Activated CD8-positive, alpha-beta memory T cell treated with anti-CD3 and anti-CD28 coated beads, Interleukin-2, amount 10 ng/mL, durations not matched to agents 7 days and 5 days (primary cell): ENCODE results near the gene BZW1. TPM values are rescaled to one million over a fixed set of nuclear protein-coding genes. Genes with fewer than 3 reads are reported as not detected.

Experiments used
- ATAC-seq: fragments of 150-1000 bp; cut with Tn5 transposase; one replicate; pipeline ENCODE4 v1.10.0; 2021; ENCODE audit warnings: moderate library complexity
- CTCF ChIA-PET: fragments of 350-600 bp; sonication (Branson Sonifier 250); formaldehyde crosslinking; loops from one replicate; lab custom pipeline; 2021; ENCODE audit warnings: antibody characterized with exemption; lab: Charles Lee
- DNase-seq: peaks from one replicate; pipeline ENCODE4 v3.0.0-alpha.2; 2020
- H3K27ac Mint-ChIP-seq: one replicate; pipeline ENCODE4 v1.8.0; 2021; ENCODE audit warnings: mild to moderate bottlenecking, mixed read lengths
- H3K27me3 Mint-ChIP-seq: one replicate; pipeline ENCODE4 v1.8.0; 2021; ENCODE audit warnings: mixed read lengths
- H3K36me3 Mint-ChIP-seq: one replicate; pipeline ENCODE4 v1.8.0; 2021; ENCODE audit warnings: mild to moderate bottlenecking, mixed read lengths
- H3K4me1 Mint-ChIP-seq: one replicate; pipeline ENCODE4 v1.8.0; 2021; ENCODE audit warnings: mixed read lengths
- H3K4me3 Mint-ChIP-seq: one replicate; pipeline ENCODE4 v1.8.0; 2021; ENCODE audit warnings: mild to moderate bottlenecking, moderate library complexity, mixed read lengths
- H3K9me3 Mint-ChIP-seq: one replicate; pipeline ENCODE4 v1.8.0; 2022; ENCODE audit warnings: low read depth, mixed read lengths
- total RNA-seq, 2 experiments: library from RNA; stranded (reverse); gene quantifications; one replicate each; pipeline ENCODE4 v1.2.3, GENCODE V29; 2021

The BZW1 gene
- total RNA-seq, 2 experiments from 2014 or later, result 222 to 306 TPM

GRCh38 chr2:200779214-200779613, 32.5 kb upstream of the BZW1 start:
- H3K27me3 Mint-ChIP-seq, result no peaks in the 10 kb centered on the region
- no peaks in the 10 kb centered on the region for H3K36me3 Mint-ChIP-seq
- no peaks in the 10 kb centered on the region for H3K4me1 Mint-ChIP-seq
- H3K27ac Mint-ChIP-seq, result no peak overlapping the region
- no peak overlapping the region for H3K4me3 Mint-ChIP-seq
- DNase-seq (no peak), ATAC-seq (no peak)
- CTCF ChIA-PET, result no interaction called here
- no peaks in the 10 kb centered on the region for H3K9me3 Mint-ChIP-seq

DNA sequence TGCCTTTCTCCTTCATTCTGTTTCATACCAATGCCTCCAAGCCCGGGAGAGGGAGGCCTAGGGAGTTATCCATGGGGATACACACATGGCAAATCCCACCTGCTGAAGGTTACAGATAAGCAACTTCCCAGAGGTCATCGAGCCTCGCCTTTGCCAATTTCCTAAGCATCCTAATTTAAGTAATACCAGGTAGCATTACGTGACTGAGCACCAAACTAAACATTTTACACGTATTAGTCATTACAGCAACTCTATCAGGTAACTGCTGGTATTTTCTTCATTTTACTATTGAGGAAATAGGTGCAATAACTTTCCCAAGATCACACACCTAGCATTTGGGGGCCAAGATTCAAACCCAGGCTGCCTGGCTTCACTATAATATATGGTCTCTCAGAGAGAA, 30.1 kb upstream of the BZW1 start:
- ATAC-seq, result no peak
- Mint-ChIP-seq H3K4me3 (no peak overlapping the region), H3K36me3 (no peaks in the 10 kb centered on the region), H3K27ac (no peak overlapping the region), H3K4me1 (no peaks in the 10 kb centered on the region), H3K9me3 (no peaks in the 10 kb centered on the region), H3K27me3 (no peaks in the 10 kb centered on the region)
- DNase-seq, result no peak
- CTCF ChIA-PET, result no interaction called here

- no peak for ATAC-seq
- Mint-ChIP-seq H3K4me1 (peaks cover 3% of the 10 kb centered on the region), H3K9me3 (no peaks in the 10 kb centered on the region), H3K36me3 (no peaks in the 10 kb centered on the region), H3K4me3 (no peak overlapping the region), H3K27ac (no peak overlapping the region), H3K27me3 (no peaks in the 10 kb centered on the region)
- no peak for DNase-seq
- CTCF ChIA-PET, result no interaction called here
These were observed 29.5 kb upstream of the BZW1 start for GRCh38 chr2:200782251-200782650.

- no peaks in the 10 kb centered on the region for H3K36me3 Mint-ChIP-seq
- H3K4me3 Mint-ChIP-seq, result no peak overlapping the region
- H3K27me3 Mint-ChIP-seq, result peaks cover 2% of the 10 kb centered on the region
- no peak overlapping the region for H3K27ac Mint-ChIP-seq
- DNase-seq (no peak), ATAC-seq (no peak)
- peaks cover 9% of the 10 kb centered on the region for H3K4me1 Mint-ChIP-seq
- CTCF ChIA-PET, result no interaction called here
- no peaks in the 10 kb centered on the region for H3K9me3 Mint-ChIP-seq
These were observed 27.5 kb upstream of the BZW1 start for GRCh38 chr2:200784215-200784614.

GRCh38 chr2:200786423-200786822, 25.3 kb upstream of the BZW1 start:
- DNase-seq (no peak), ATAC-seq (no peak)
- Mint-ChIP-seq H3K9me3 (no peaks in the 10 kb centered on the region), H3K4me1 (peaks cover 9% of the 10 kb centered on the region), H3K27me3 (peaks cover 10% of the 10 kb centered on the region), H3K36me3 (no peaks in the 10 kb centered on the region), H3K27ac (no peak overlapping the region), H3K4me3 (no peak overlapping the region)
- CTCF ChIA-PET, result no interaction called here

DNA sequence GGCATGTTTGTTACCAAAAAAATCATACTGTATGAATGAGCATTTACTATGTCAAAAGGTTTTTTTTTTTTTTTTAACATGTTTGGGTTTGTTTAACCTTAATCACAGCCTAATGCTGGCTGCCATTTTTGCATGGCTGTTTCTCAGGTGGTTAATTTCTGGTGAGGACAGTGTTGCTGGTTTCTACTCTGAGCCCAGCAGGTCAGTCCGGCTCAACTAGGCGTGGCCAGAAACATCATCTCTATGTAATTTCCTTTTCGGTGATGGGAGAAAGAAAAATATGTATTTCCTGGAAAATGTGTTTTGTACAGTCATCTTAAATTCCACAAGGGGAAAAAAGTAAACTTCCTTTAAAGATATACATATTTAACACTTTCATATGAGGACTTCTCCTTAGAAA, 24.9 kb upstream of the BZW1 start:
- H3K36me3 Mint-ChIP-seq, result no peaks in the 10 kb centered on the region
- ATAC-seq, result no peak
- H3K4me3 Mint-ChIP-seq, result no peak overlapping the region
- H3K27ac Mint-ChIP-seq, result no peak overlapping the region
- H3K27me3 Mint-ChIP-seq, result peaks cover 11% of the 10 kb centered on the region
- peaks cover 9% of the 10 kb centered on the region for H3K4me1 Mint-ChIP-seq
- CTCF ChIA-PET, result no interaction called here
- no peaks in the 10 kb centered on the region for H3K9me3 Mint-ChIP-seq
- DNase-seq, result no peak

DNA sequence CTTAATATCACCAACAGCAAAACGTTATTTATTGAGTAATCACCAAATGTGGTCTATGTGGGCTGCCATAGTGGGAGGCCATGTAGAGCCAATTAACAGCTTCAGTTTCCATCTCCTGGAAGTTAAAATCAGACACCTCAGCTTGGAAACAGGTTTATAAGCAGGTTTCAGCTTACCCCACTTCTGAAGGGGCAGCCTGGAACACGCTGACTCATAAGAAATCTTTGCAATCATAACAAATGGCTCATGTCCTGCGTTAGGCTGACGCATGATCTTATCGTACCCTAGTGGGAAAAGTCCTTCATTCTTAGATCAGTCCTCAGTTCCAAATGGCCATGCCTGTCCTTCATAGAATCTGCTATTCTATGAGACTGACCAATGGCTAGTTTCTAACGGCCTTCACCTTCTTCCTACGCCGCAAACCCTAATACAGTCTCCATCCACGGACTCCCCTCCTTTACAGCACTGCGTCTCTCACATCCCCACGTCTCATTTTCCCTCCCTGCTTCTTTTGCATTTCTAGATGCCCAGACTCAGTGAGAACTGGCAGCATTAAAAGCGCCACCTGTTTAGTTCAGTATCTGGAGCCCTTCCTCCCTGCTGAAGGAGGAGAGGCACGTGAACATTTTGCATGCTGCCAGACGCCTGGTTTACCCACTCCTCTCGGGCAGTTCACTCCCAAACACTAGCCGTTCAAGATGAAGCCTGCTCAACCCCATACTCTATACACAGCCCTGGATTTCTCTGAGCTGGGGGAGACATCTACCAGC, 24.2 kb upstream of the BZW1 start:
- DNase-seq (no peak), ATAC-seq (no peak)
- Mint-ChIP-seq H3K4me3 (no peak overlapping the region), H3K36me3 (no peaks in the 10 kb centered on the region), H3K4me1 (peaks cover 9% of the 10 kb centered on the region), H3K27ac (no peak overlapping the region), H3K9me3 (no peaks in the 10 kb centered on the region), H3K27me3 (peaks cover 13% of the 10 kb centered on the region)
- CTCF ChIA-PET, result no interaction called here

DNA sequence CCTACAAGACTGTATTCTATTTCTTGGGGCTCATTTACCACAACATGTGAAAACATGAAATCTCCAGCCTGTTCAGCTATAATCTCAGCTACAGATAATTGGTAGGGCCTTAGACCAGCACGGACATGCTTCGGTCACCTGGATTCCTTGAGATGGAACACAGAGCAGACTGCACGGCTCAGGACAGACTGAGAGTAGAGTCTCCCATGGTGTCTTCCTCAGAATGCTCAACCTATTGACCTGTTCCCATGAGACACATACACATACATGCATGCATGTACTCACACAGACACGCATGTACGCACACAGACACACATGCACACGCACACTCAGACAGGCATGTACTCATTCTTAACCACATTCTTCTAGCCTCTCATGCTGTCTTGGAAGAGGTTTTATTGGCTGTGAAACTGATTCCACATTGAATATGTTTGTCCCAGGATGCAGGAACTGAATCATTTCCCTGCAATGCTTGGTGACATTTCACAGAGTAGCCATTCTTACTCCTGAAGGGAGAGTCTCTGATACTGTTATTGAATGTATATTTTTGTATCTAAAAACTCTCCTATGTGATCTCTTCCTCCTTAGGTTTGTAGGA, 23.5 kb upstream of the BZW1 start:
- peaks cover 9% of the 10 kb centered on the region for H3K4me1 Mint-ChIP-seq
- no peak overlapping the region for H3K4me3 Mint-ChIP-seq
- DNase-seq (no peak), ATAC-seq (no peak)
- CTCF ChIA-PET, result no interaction called here
- no peak overlapping the region for H3K27ac Mint-ChIP-seq
- peaks cover 13% of the 10 kb centered on the region for H3K27me3 Mint-ChIP-seq
- H3K36me3 Mint-ChIP-seq, result peaks cover 1% of the 10 kb centered on the region
- no peaks in the 10 kb centered on the region for H3K9me3 Mint-ChIP-seq

- Mint-ChIP-seq H3K36me3 (peaks cover 1% of the 10 kb centered on the region), H3K4me3 (no peak overlapping the region)
- CTCF ChIA-PET, result interaction anchor here (0.6 kb wide), 1 partner anchor 44 kb away, joined by 3 read pairs; no protein-coding TSS in a partner anchor
These were observed 21.5 kb upstream of the BZW1 start for GRCh38 chr2:200790185-200790584.

GRCh38 chr2:200791905-200792304, 19.8 kb upstream of the BZW1 start:
- H3K4me1 Mint-ChIP-seq, result peaks cover 8% of the 10 kb centered on the region
- peaks cover 15% of the 10 kb centered on the region for H3K27me3 Mint-ChIP-seq
- H3K27ac Mint-ChIP-seq, result no peak overlapping the region
- DNase-seq (no peak), ATAC-seq (no peak)
- CTCF ChIA-PET, result no interaction called here
- H3K36me3 Mint-ChIP-seq, result peaks cover 1% of the 10 kb centered on the region
- H3K4me3 Mint-ChIP-seq, result no peak overlapping the region
- no peaks in the 10 kb centered on the region for H3K9me3 Mint-ChIP-seq

More at GRCh38 chr2:200790185-200790584, 21.5 kb upstream of the BZW1 start:
- Mint-ChIP-seq H3K27ac (no peak overlapping the region), H3K4me1 (peaks cover 9% of the 10 kb centered on the region), H3K27me3 (peaks cover 15% of the 10 kb centered on the region), H3K9me3 (no peaks in the 10 kb centered on the region)
- ATAC-seq (no peak), DNase-seq (no peak)

- DNase-seq (no peak), ATAC-seq (no peak)
- H3K36me3 Mint-ChIP-seq, result peaks cover 1% of the 10 kb centered on the region
- CTCF ChIA-PET, result no interaction called here
- peaks cover 12% of the 10 kb centered on the region for H3K27me3 Mint-ChIP-seq
- no peaks in the 10 kb centered on the region for H3K9me3 Mint-ChIP-seq
- peaks cover 4% of the 10 kb centered on the region for H3K4me1 Mint-ChIP-seq
- H3K27ac Mint-ChIP-seq, result no peak overlapping the region
- no peak overlapping the region for H3K4me3 Mint-ChIP-seq
These were observed 17.6 kb upstream of the BZW1 start for GRCh38 chr2:200794143-200794542.

- no peak for DNase-seq
- H3K4me1 Mint-ChIP-seq, result peaks cover 4% of the 10 kb centered on the region
- CTCF ChIA-PET, result no interaction called here
- ATAC-seq, result no peak
- H3K27ac Mint-ChIP-seq, result no peak overlapping the region
- peaks cover 12% of the 10 kb centered on the region for H3K27me3 Mint-ChIP-seq
- no peak overlapping the region for H3K4me3 Mint-ChIP-seq
- H3K36me3 Mint-ChIP-seq, result peaks cover 1% of the 10 kb centered on the region
- no peaks in the 10 kb centered on the region for H3K9me3 Mint-ChIP-seq
These were observed 16.7 kb upstream of the BZW1 start for GRCh38 chr2:200795028-200795440.

- H3K4me3 Mint-ChIP-seq, result no peak overlapping the region
- H3K27ac Mint-ChIP-seq, result no peak overlapping the region
- no peak for ATAC-seq
- no peak for DNase-seq
- peaks cover 5% of the 10 kb centered on the region for H3K27me3 Mint-ChIP-seq
- CTCF ChIA-PET, result no interaction called here
- peaks cover 3% of the 10 kb centered on the region for H3K36me3 Mint-ChIP-seq
- peaks cover 6% of the 10 kb centered on the region for H3K4me1 Mint-ChIP-seq
- H3K9me3 Mint-ChIP-seq, result peaks cover 1% of the 10 kb centered on the region
These were observed 15.1 kb upstream of the BZW1 start for GRCh38 chr2:200796561-200796960.

GRCh38 chr2:200797242-200797770, 14.4 kb upstream of the BZW1 start:
- no peak overlapping the region for H3K27ac Mint-ChIP-seq
- H3K4me1 Mint-ChIP-seq, result peaks cover 6% of the 10 kb centered on the region
- no peak for ATAC-seq
- DNase-seq, result no peak
- peaks cover 4% of the 10 kb centered on the region for H3K9me3 Mint-ChIP-seq
- CTCF ChIA-PET, result no interaction called here
- peaks cover 2% of the 10 kb centered on the region for H3K27me3 Mint-ChIP-seq
- no peak overlapping the region for H3K4me3 Mint-ChIP-seq
- H3K36me3 Mint-ChIP-seq, result peaks cover 9% of the 10 kb centered on the region
